RWPE2 (cell line): Measurements from ENCODE around the gene TTYH2.
"Not testable (repeated sequence)": the region's sequence is repeated elsewhere in the genome, so short reads cannot be mapped to it uniquely, and the experiment has no call there.

Source experiments
- ATAC-seq: fragments of 200-7000 bp; cut with Tn5 transposase; 3 replicates; pipeline ENCODE4 v1.9.1; 2021; ENCODE audit warnings: low read depth
- DNase-seq: peaks from one replicate; pipeline ENCODE4 v3.0.0-alpha.2; 2020; ENCODE audit warnings: low spot score
- H3K27ac ChIP-seq: fragments of 450-650 bp; 2 replicates; pipeline ENCODE4 v1.5.1; 2017; ENCODE audit warnings: mild to moderate bottlenecking; ENCODE audit not compliant: poor library complexity, severe bottlenecking
- H3K27me3 ChIP-seq: fragments of 250-450 bp; sonication (Bioruptor Pico); 2 replicates; pipeline ENCODE4 v1.5.1; 2021; ENCODE audit warnings: mild to moderate bottlenecking, moderate library complexity; ENCODE audit not compliant: insufficient read depth, poor library complexity, severe bottlenecking
- H3K36me3 ChIP-seq: fragments of 250-450 bp; sonication (Bioruptor Pico); 2 replicates; pipeline ENCODE4 v1.5.1; 2020; ENCODE audit warnings: low read depth, mild to moderate bottlenecking, moderate library complexity
- H3K4me1 ChIP-seq: fragments of 250-450 bp; sonication (Bioruptor Pico); 2 replicates; pipeline ENCODE4 v1.5.1; 2021; ENCODE audit warnings: mild to moderate bottlenecking, moderate library complexity; ENCODE audit not compliant: insufficient read depth, poor library complexity, severe bottlenecking
- H3K4me3 ChIP-seq: fragments of 250-450 bp; sonication (Bioruptor Pico); 2 replicates; pipeline ENCODE4 v1.5.1; 2021; ENCODE audit warnings: mild to moderate bottlenecking, moderate library complexity; ENCODE audit not compliant: severe bottlenecking
- H3K9me3 ChIP-seq: fragments of 250-450 bp; sonication (Bioruptor Pico); 2 replicates; pipeline ENCODE4 v1.5.1; 2021; ENCODE audit warnings: mild to moderate bottlenecking, moderate library complexity; ENCODE audit not compliant: severe bottlenecking
- TF ChIP-seq, protein P1 (sequence below): fragments of 450-650 bp; IDR thresholded peaks from one replicate; pipeline ENCODE4 v1.5.1; 2017; ENCODE audit warnings: mild to moderate bottlenecking, moderate library complexity; ENCODE audit not compliant: poor library complexity, severe bottlenecking

Gene TTYH2

DNA sequence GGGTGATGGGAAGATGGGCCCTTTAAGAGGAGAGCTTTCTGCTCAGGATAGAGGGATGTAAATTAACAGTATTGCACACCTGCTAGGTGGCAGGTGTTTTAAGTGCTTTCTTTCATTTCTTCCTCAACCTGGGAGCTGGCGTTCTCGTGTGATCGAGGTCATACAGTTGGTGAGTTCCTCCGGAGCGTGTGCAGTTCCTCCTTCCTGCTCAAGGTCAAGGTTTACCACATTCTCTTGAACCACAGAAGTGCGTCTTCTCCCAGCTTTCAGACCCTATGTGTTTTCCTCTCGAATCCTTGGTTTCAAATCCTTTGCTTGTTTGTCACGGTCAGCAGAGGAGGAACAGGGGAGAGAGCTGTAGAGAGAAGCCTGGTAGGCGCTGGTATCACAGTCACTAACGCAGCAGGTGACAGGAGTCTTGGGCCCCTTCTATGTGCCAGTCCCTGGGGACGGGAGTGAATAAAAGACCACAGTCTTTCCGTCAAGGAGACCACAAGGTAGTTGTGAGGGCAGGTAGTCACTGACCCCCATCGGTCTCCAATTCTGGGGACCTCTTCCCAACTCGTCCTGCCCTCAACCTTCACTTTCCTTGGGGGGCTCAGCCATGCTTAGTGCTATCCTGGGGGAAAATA lies 61.5 kb downstream of the TTYH2 start:
- no peaks in the 10 kb centered on the region for H3K36me3 ChIP-seq
- H3K9me3 ChIP-seq: no peaks in the 10 kb centered on the region
- H3K4me3 ChIP-seq: no peak overlapping the region
- ATAC-seq (no peak), DNase-seq (no peak)
- peaks cover 36% of the 10 kb centered on the region for H3K27me3 ChIP-seq
- no peaks in the 10 kb centered on the region for H3K4me1 ChIP-seq
- H3K27ac ChIP-seq: no peak overlapping the region
- TF ChIP-seq, protein P1, sequence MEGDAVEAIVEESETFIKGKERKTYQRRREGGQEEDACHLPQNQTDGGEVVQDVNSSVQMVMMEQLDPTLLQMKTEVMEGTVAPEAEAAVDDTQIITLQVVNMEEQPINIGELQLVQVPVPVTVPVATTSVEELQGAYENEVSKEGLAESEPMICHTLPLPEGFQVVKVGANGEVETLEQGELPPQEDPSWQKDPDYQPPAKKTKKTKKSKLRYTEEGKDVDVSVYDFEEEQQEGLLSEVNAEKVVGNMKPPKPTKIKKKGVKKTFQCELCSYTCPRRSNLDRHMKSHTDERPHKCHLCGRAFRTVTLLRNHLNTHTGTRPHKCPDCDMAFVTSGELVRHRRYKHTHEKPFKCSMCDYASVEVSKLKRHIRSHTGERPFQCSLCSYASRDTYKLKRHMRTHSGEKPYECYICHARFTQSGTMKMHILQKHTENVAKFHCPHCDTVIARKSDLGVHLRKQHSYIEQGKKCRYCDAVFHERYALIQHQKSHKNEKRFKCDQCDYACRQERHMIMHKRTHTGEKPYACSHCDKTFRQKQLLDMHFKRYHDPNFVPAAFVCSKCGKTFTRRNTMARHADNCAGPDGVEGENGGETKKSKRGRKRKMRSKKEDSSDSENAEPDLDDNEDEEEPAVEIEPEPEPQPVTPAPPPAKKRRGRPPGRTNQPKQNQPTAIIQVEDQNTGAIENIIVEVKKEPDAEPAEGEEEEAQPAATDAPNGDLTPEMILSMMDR: no peak

DNA sequence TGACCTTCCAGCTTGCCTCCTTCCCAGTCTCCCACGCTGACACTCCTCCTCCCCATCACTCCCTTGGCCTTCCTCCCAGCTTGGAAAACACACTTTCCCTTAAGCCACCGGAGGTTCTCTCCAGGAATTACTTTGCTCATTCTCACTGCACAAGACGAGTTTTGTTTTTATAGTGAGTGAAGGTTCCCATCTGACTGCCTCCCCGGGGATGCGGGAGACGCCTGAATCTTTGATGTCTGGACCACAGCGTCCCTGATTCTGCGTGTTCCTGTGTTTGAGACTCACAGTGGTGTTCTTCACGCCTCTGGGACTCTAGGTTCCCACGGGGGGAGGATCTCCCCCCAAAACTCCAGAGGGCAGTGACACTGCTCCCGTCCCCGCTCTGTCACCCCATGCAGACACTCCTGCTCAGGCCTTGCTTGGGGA lies 62.7 kb downstream of the TTYH2 start:
- no peak overlapping the region for H3K27ac ChIP-seq
- no peak overlapping the region for H3K4me3 ChIP-seq
- ATAC-seq (no peak), DNase-seq (no peak)
- no peaks in the 10 kb centered on the region for H3K36me3 ChIP-seq
- H3K9me3 ChIP-seq: no peaks in the 10 kb centered on the region
- peaks cover 36% of the 10 kb centered on the region for H3K27me3 ChIP-seq
- TF ChIP-seq, protein P1: no peak
- no peaks in the 10 kb centered on the region for H3K4me1 ChIP-seq

DNA sequence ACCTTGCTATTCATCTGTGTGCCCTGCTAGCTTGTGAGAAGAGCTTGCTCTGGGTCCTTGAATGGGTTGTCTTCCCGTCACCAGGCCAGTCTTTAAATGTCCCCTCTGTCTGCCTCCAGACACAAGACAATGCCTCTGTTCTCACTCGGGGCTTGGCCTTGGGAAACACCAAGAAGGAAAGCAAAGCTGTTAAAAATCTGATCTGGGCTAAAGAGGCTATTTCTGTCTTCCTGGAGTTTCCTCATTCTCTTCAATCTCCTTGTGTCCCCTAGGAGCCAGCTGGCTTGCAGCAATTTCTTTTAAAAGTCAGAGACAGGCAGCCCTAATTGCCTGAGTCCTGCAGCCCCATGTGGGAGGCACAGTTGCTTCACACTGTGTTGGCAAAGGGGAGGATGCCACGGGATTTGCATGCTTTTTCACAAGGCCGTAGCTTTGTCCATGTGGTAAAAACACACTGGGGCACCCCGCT lies 63.2 kb downstream of the TTYH2 start:
- TF ChIP-seq, protein P1: no peak
- Histone ChIP-seq H3K4me3 (no peak overlapping the region), H3K27ac (no peak overlapping the region), H3K27me3 (peaks cover 36% of the 10 kb centered on the region), H3K9me3 (no peaks in the 10 kb centered on the region), H3K36me3 (no peaks in the 10 kb centered on the region), H3K4me1 (no peaks in the 10 kb centered on the region)
- no peak for ATAC-seq
- DNase-seq: no peak

DNA sequence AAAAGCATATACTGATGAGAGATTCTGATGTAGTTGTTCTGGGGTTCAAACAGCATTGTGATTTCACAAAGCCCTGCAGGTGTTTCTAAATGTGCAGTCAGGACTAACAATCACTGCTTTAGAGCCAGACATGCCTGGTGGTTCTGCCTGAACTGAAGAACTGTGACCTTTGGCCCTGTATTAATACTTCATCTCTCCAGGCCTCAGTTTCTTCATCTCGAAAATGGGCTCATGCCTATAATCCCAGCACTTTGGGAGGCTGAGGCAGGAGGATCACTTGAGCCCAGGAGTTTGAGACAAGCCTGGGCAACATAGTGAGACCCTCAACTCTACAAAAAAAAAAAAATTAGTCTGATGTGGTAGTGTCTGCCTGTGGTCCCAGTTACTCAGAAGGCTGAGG lies 64.6 kb downstream of the TTYH2 start:
- no peak overlapping the region for H3K27ac ChIP-seq
- H3K36me3 ChIP-seq: no peaks in the 10 kb centered on the region
- ATAC-seq: no peak
- no peak overlapping the region for H3K4me3 ChIP-seq
- H3K4me1 ChIP-seq: peaks cover 2% of the 10 kb centered on the region
- no peaks in the 10 kb centered on the region for H3K9me3 ChIP-seq
- peaks cover 34% of the 10 kb centered on the region for H3K27me3 ChIP-seq
- TF ChIP-seq, protein P1: no peak
- DNase-seq: no peak

DNA sequence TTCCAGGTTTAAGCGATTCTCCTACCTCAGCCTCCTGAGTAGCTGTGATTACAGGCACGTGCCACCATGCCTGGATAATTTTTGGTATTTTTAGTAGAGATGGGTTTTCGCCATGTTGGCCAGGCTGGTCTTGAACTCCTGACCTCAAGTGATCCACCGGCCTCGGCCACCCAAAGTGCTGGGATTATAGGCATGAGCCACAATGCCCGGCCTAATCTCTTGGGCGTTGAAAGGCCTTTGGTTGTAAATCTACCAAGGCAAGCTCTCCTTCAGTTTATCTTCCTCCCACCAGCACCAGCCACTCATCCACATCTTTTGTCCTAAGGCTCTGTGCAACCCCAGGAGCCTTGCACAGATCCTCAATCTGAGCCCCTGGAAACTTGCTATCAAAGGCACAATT lies 66.2 kb downstream of the TTYH2 start:
- ATAC-seq, H3K4me3 ChIP-seq, H3K36me3 ChIP-seq, H3K27ac ChIP-seq, DNase-seq, H3K9me3 ChIP-seq, H3K4me1 ChIP-seq: not testable (repeated sequence)
- H3K27me3 ChIP-seq: peaks cover 18% of the 10 kb centered on the region
